ENCODE measurements around the gene KDR.

DNA sequence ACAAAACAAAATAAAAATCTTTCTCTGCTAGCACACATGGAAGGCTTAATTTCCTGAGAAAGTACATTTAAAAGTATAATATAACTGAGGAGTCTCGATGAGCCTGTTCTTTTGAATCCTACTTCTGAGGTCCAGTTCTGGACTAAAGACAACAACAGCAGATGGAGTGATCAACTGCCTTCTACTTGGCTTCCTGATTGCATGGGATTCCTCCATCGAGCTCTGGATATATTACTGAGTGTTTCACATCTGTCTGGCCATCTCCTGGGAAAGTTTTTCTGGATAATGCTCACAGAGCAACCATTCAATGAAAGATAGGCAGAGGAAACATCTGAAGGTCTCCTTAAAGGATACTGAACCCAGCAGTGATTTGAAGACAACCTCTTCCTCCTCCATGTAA lies 42.6 kb downstream of the KDR start:
- no peak for TF ChIP-seq EZH2 (IDR thresholded peaks at IDR 0.05; ENCODE audit: borderline replicate concordance, insufficient read depth, low read depth, low read length, poor library complexity, severe bottlenecking)
- TF ChIP-seq, protein P1, sequence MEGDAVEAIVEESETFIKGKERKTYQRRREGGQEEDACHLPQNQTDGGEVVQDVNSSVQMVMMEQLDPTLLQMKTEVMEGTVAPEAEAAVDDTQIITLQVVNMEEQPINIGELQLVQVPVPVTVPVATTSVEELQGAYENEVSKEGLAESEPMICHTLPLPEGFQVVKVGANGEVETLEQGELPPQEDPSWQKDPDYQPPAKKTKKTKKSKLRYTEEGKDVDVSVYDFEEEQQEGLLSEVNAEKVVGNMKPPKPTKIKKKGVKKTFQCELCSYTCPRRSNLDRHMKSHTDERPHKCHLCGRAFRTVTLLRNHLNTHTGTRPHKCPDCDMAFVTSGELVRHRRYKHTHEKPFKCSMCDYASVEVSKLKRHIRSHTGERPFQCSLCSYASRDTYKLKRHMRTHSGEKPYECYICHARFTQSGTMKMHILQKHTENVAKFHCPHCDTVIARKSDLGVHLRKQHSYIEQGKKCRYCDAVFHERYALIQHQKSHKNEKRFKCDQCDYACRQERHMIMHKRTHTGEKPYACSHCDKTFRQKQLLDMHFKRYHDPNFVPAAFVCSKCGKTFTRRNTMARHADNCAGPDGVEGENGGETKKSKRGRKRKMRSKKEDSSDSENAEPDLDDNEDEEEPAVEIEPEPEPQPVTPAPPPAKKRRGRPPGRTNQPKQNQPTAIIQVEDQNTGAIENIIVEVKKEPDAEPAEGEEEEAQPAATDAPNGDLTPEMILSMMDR (IDR thresholded peaks at IDR 0.05) = no peak

All from B cell (primary cell).